Measurements from ENCODE around the gene VPS35L. TPM values are rescaled to one million over a fixed set of nuclear protein-coding genes. Genes with fewer than 3 reads are reported as not detected.

The VPS35L gene
- total RNA-seq, 2 experiments from 2014 or later: 25.8 to 28.3 TPM

DNA sequence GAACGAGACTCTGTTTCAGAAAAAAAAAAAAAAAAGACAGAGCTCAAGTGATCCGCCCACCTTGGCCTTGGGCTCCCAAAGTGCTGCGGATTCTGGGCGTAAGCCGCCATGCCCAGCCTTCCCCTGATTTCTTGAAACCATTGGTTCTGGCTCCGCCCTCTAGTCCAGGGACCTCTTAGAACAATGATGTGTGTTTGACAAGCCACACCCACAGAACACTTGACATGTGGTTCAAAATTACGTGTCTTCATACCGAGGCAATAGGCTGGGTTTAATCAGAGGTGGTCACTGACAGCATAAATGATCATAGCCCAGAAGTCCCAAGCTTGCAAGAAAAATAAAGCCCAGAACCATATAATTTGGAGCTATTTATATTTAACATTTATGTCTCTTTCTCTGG, 139.5 kb downstream of the VPS35L start:
- H3K27ac ChIP-seq (ENCODE audit: low read depth in 1 of 2, low read length in 2 of 2): peak overlapping the region in 1 of 2 donors; percentile 60
- Mint-ChIP-seq H3K4me1 (ENCODE audit: low read depth) (peaks cover 67% of the 10 kb centered on the region), H3K27ac (peak overlapping the region; percentile 94), H3K9me3 (no peaks in the 10 kb centered on the region), H3K27me3 (no peaks in the 10 kb centered on the region), H3K36me3 (ENCODE audit: low read depth) (peaks cover 39% of the 10 kb centered on the region), H3K4me3 (no peak overlapping the region)
- H3K9me3 ChIP-seq (ENCODE audit: control insufficient read depth in 1 of 2, insufficient read depth in 1 of 2, low read length in 2 of 2): no peaks in the 10 kb centered on the region
- peaks cover 16% of the 10 kb centered on the region for H3K36me3 ChIP-seq (ENCODE audit: insufficient read depth, low read length)
- TF ChIP-seq, protein P1, sequence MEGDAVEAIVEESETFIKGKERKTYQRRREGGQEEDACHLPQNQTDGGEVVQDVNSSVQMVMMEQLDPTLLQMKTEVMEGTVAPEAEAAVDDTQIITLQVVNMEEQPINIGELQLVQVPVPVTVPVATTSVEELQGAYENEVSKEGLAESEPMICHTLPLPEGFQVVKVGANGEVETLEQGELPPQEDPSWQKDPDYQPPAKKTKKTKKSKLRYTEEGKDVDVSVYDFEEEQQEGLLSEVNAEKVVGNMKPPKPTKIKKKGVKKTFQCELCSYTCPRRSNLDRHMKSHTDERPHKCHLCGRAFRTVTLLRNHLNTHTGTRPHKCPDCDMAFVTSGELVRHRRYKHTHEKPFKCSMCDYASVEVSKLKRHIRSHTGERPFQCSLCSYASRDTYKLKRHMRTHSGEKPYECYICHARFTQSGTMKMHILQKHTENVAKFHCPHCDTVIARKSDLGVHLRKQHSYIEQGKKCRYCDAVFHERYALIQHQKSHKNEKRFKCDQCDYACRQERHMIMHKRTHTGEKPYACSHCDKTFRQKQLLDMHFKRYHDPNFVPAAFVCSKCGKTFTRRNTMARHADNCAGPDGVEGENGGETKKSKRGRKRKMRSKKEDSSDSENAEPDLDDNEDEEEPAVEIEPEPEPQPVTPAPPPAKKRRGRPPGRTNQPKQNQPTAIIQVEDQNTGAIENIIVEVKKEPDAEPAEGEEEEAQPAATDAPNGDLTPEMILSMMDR (IDR thresholded peaks at IDR 0.05): no peak
- DNase-seq (no peak), ATAC-seq (ENCODE audit: poor library complexity) (no peak)
- H3K4me1 ChIP-seq (ENCODE audit: insufficient read depth, low read length): peaks cover 66% of the 10 kb centered on the region
- H3K4me3 ChIP-seq (ENCODE audit: low read length): no peak overlapping the region
- POLR2A ChIA-PET: interaction anchor here (1.1 kb wide), 1 partner anchor 23 kb away, joined by 3 read pairs; the partner anchor contains the start of genes IQCK and KNOP1
- no peaks in the 10 kb centered on the region for H3K27me3 ChIP-seq (ENCODE audit: control insufficient read depth in 1 of 2, insufficient read depth in 2 of 2, low read length in 2 of 2)
- CTCF ChIA-PET: interaction anchor here (0.6 kb wide), 1 partner anchor 187 kb away, joined by 3 read pairs; no protein-coding TSS in a partner anchor
- intact Hi-C loops (cut with DNase I, micrococcal nuclease): no loop called here

DNA sequence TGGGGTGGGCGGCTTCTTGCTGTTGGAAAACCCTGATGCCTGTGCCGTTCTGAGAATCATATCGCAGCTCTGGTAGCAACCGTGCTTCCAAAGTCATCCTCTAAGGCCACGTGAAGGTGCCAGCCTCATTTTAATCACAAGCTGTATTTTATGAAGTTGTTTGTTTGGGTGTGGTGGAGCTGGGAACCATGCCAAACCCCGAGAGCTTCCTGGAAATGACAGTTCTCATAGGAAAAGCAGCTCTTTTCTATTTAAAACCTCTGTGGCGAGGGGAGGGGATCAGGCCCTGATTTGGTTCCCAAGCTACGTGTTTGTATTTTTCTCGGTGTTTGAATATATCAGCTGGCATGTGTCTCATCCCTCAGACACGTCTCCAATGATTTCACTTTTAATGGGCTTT, 140.8 kb downstream of the VPS35L start:
- H3K36me3 Mint-ChIP-seq (ENCODE audit: low read depth): peaks cover 48% of the 10 kb centered on the region
- POLR2A ChIA-PET: interaction anchor here (0.7 to 2.1 kb wide), 7 partner anchors 8 to 188 kb away, joined by 3 to 22 read pairs (median 4); partner anchors contain the start of genes GPRC5B, IQCK and KNOP1
- Histone ChIP-seq H3K27ac (ENCODE audit: low read depth in 1 of 2, low read length in 2 of 2) (peak overlapping the region; percentile 60 to 68), H3K4me1 (ENCODE audit: insufficient read depth, low read length) (peaks cover 53% of the 10 kb centered on the region), H3K4me3 (ENCODE audit: low read length) (no peak overlapping the region), H3K9me3 (ENCODE audit: control insufficient read depth in 1 of 2, insufficient read depth in 1 of 2, low read length in 2 of 2) (no peaks in the 10 kb centered on the region), H3K36me3 (ENCODE audit: insufficient read depth, low read length) (peaks cover 26% of the 10 kb centered on the region), H3K27me3 (ENCODE audit: control insufficient read depth in 1 of 2, insufficient read depth in 2 of 2, low read length in 2 of 2) (no peaks in the 10 kb centered on the region)
- H3K27me3 Mint-ChIP-seq: no peaks in the 10 kb centered on the region
- intact Hi-C loops (cut with DNase I, micrococcal nuclease): no loop called here
- CTCF ChIA-PET: interaction anchor here (0.8 kb wide), 1 partner anchor 21 kb away, joined by 3 read pairs; the partner anchor contains the start of genes IQCK and KNOP1
- H3K9me3 Mint-ChIP-seq: no peaks in the 10 kb centered on the region
- ATAC-seq (ENCODE audit: poor library complexity) (peak; percentile 68), DNase-seq (peak; percentile 20 to 87 (median 66))
- H3K27ac Mint-ChIP-seq: peak overlapping the region; percentile 94
- TF ChIP-seq, protein P1 (IDR thresholded peaks at IDR 0.05): no peak
- H3K4me3 Mint-ChIP-seq: peak overlapping the region; percentile 62
- peaks cover 69% of the 10 kb centered on the region for H3K4me1 Mint-ChIP-seq (ENCODE audit: low read depth)

DNA sequence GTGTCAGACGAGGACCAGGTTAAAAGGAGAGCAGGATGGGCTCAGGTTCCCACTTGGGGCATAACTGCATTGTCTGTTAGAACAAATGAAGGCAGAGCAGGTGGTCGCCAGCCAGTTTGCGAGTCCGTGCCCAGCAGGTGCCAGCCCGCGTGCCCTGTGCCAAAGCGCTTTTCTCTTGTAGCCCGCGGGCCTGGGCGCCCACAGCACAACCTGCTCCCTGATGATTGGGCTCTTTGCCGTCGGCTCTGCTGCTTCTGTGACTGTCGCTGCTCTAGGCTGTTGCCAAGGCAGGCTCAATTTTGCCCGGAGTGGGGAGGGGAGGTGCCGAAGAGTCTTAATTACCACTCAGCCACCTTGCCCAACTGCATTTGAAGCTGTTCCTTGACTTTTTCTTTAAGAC, 141.5 kb downstream of the VPS35L start:
- Mint-ChIP-seq H3K27me3 (no peaks in the 10 kb centered on the region), H3K4me1 (ENCODE audit: low read depth) (peaks cover 65% of the 10 kb centered on the region), H3K36me3 (ENCODE audit: low read depth) (peaks cover 50% of the 10 kb centered on the region), H3K9me3 (no peaks in the 10 kb centered on the region), H3K4me3 (peak overlapping the region; percentile 62), H3K27ac (peak overlapping the region; percentile 94)
- Histone ChIP-seq H3K4me1 (ENCODE audit: insufficient read depth, low read length) (peaks cover 50% of the 10 kb centered on the region), H3K4me3 (ENCODE audit: low read length) (no peak overlapping the region), H3K9me3 (ENCODE audit: control insufficient read depth in 1 of 2, insufficient read depth in 1 of 2, low read length in 2 of 2) (no peaks in the 10 kb centered on the region), H3K27me3 (ENCODE audit: control insufficient read depth in 1 of 2, insufficient read depth in 2 of 2, low read length in 2 of 2) (no peaks in the 10 kb centered on the region), H3K27ac (ENCODE audit: low read depth in 1 of 2, low read length in 2 of 2) (peak overlapping the region; percentile 60 to 68), H3K36me3 (ENCODE audit: insufficient read depth, low read length) (peaks cover 26% of the 10 kb centered on the region)
- TF ChIP-seq, protein P1 (IDR thresholded peaks at IDR 0.05): no peak
- CTCF ChIA-PET: no interaction called here
- intact Hi-C loops (cut with DNase I, micrococcal nuclease): no loop called here
- peak; percentile 18 for ATAC-seq (ENCODE audit: poor library complexity)
- POLR2A ChIA-PET: interaction anchor here (0.7 to 2.1 kb wide), 7 partner anchors 8 to 188 kb away, joined by 3 to 22 read pairs (median 4); partner anchors contain the start of genes GPRC5B, IQCK and KNOP1
- peak in 2 of 14 experiments; percentile 3 to 38 for DNase-seq

All from CD4-positive, alpha-beta T cell (primary cell).